Testis (tissue), 2 donors: Measurements from ENCODE around the gene ROBO1.

Experiments
- POLR2A ChIP-seq: fragments of 450-650 bp; IDR thresholded peaks from one replicate; pipeline ENCODE4 v1.6.1; 2017; ENCODE audit warnings: antibody characterized with exemption, mild to moderate bottlenecking, moderate library complexity
- TF ChIP-seq, protein P1 (sequence below), 3 experiments: fragments of 450-650 bp in 2 of 3; fragments of 200-600 bp in 1 of 3; sonication (generic) in 1 of 3; IDR thresholded peaks; one replicate each; pipeline ENCODE4 v1.5.1; 2016 to 2019; ENCODE audit warnings: antibody characterized with exemption in 3 of 3, mild to moderate bottlenecking in 2 of 3, moderate library complexity in 1 of 3

DNA sequence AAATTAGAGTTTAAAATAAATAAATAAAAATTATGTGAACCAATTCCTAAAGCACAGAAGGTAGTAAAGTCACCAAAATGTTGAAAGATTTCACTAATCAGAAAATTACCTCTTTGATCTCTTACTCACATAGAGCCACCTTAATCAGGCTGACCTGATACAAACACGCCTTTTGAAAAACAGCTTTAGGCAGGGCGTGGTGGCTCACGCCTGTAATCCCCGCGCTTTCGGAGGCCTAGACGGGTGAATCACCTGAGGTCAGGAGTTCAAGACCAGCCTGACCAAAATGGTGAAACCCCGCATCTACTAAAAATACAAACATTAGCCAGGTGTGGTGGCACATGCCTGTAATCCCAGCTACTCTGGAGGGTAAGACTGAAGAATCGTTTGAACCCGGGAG is 1197.3 kb downstream of the ROBO1 start:
- TF ChIP-seq, protein P1, sequence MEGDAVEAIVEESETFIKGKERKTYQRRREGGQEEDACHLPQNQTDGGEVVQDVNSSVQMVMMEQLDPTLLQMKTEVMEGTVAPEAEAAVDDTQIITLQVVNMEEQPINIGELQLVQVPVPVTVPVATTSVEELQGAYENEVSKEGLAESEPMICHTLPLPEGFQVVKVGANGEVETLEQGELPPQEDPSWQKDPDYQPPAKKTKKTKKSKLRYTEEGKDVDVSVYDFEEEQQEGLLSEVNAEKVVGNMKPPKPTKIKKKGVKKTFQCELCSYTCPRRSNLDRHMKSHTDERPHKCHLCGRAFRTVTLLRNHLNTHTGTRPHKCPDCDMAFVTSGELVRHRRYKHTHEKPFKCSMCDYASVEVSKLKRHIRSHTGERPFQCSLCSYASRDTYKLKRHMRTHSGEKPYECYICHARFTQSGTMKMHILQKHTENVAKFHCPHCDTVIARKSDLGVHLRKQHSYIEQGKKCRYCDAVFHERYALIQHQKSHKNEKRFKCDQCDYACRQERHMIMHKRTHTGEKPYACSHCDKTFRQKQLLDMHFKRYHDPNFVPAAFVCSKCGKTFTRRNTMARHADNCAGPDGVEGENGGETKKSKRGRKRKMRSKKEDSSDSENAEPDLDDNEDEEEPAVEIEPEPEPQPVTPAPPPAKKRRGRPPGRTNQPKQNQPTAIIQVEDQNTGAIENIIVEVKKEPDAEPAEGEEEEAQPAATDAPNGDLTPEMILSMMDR (IDR thresholded peaks at IDR 0.05), result no peak
- no peak for TF ChIP-seq POLR2A
